Fibroblast of lung (primary cell): ENCODE measurements around the gene GPD1.

Experiments
- CTCF ChIP-seq, 2 donors: IDR thresholded peaks in 1 of 2; conservative IDR thresholded peaks in 1 of 2; 1 replicate in 1 of 2; 2 replicates in 1 of 2; pipeline ENCODE4 v1.5.1; 2011 to 2012; ENCODE audit warnings: low read length in 2 of 2, control low read depth in 1 of 2, inconsistent platforms in 1 of 2, low read depth in 1 of 2, mild to moderate bottlenecking in 1 of 2
- EZH2 ChIP-seq: IDR thresholded peaks from 2 replicates; pipeline ENCODE4 v1.5.1; 2012; ENCODE audit warnings: low read length, control low read depth, mild to moderate bottlenecking; ENCODE audit errors: missing control alignments

- peak in 1 of 2 donors; percentile 51 for TF ChIP-seq CTCF (conservative IDR thresholded peaks at IDR 0.05 in 1 of 2, IDR thresholded peaks at IDR 0.05 in 1 of 2; ENCODE audit: low read depth in 1 of 2, low read length in 2 of 2)
- no peak for TF ChIP-seq EZH2
Measured at GRCh38 chr12:50132505-50133135, 28.8 kb downstream of the GPD1 start.
